Activated CD4-positive, CD25-positive, alpha-beta regulatory T cell treated with anti-CD3 and anti-CD28 coated beads, Interleukin-2, amount 50 U/mL, for 24 hours (primary cell): ENCODE data around the gene TRHDE.
"Not testable (repeated sequence)": the region's sequence is repeated elsewhere in the genome, so short reads cannot be mapped to it uniquely, and the experiment has no call there.

Experiments
- ATAC-seq, 2 donors: fragments of 150-1000 bp; cut with Tn5 transposase; one replicate each; pipeline ENCODE4 v1.10.0; 2021; ENCODE audit warnings: mild to moderate bottlenecking in 1 of 2, moderate library complexity in 1 of 2

Gene TRHDE

GRCh38 chr12:72453066-72453465 is 180.9 kb downstream of the TRHDE start:
- no peak for ATAC-seq

- ATAC-seq, result no peak
Measured at GRCh38 chr12:72453550-72453949, 181.4 kb downstream of the TRHDE start.

- no peak for ATAC-seq
Measured at GRCh38 chr12:72464471-72464870, 192.3 kb downstream of the TRHDE start.

- ATAC-seq, result no peak
Measured at GRCh38 chr12:72465155-72465554, 193.0 kb downstream of the TRHDE start.

GRCh38 chr12:72465940-72466630 is 193.9 kb downstream of the TRHDE start:
- no peak for ATAC-seq

GRCh38 chr12:72467985-72468384 is 195.8 kb downstream of the TRHDE start:
- ATAC-seq, result no peak

- no peak for ATAC-seq
Measured at GRCh38 chr12:72468505-72468904, 196.3 kb downstream of the TRHDE start.

GRCh38 chr12:72471806-72472205 is 199.6 kb downstream of the TRHDE start:
- ATAC-seq, result no peak

GRCh38 chr12:72472350-72472749 is 200.2 kb downstream of the TRHDE start:
- no peak for ATAC-seq

GRCh38 chr12:72476301-72476700 is 204.1 kb downstream of the TRHDE start:
- ATAC-seq, result no peak

GRCh38 chr12:72485017-72485701 is 213.0 kb downstream of the TRHDE start:
- ATAC-seq, result no peak

- ATAC-seq, result no peak
Measured at GRCh38 chr12:72491426-72491825, 219.3 kb downstream of the TRHDE start.

GRCh38 chr12:72493407-72493806 is 221.2 kb downstream of the TRHDE start:
- ATAC-seq, result no peak

GRCh38 chr12:72498354-72498753 is 226.2 kb downstream of the TRHDE start:
- ATAC-seq, result no peak

GRCh38 chr12:72499244-72499643 is 227.1 kb downstream of the TRHDE start:
- no peak for ATAC-seq

- no peak for ATAC-seq
Measured at GRCh38 chr12:72502546-72502945, 230.4 kb downstream of the TRHDE start.

GRCh38 chr12:72505227-72505626 is 233.1 kb downstream of the TRHDE start:
- no peak for ATAC-seq

GRCh38 chr12:72509891-72510290 is 237.7 kb downstream of the TRHDE start:
- no peak for ATAC-seq

GRCh38 chr12:72510772-72511171 is 238.6 kb downstream of the TRHDE start:
- no peak for ATAC-seq

- ATAC-seq, result no peak
Measured at GRCh38 chr12:72511498-72511897, 239.3 kb downstream of the TRHDE start.

- no peak for ATAC-seq
Measured at GRCh38 chr12:72511906-72512305, 239.7 kb downstream of the TRHDE start.

GRCh38 chr12:72520044-72520678 is 248.0 kb downstream of the TRHDE start:
- not testable (repeated sequence) for ATAC-seq

GRCh38 chr12:72521326-72521725 is 249.2 kb downstream of the TRHDE start:
- no peak for ATAC-seq

- no peak for ATAC-seq
Measured at GRCh38 chr12:72522411-72522810, 250.2 kb downstream of the TRHDE start.
